HG03469 (cell line): ENCODE data around the gene CEP41.

ENCODE experiments used
- ATAC-seq: cut with Tn5 transposase; IDR thresholded peaks from one replicate; pipeline ENCODE4 v1.9.1; 2021; ENCODE audit warnings: mild to moderate bottlenecking, moderate library complexity, moderate number of reproducible peaks; ENCODE audit not compliant: unreplicated experiment

CEP41 gene

DNA sequence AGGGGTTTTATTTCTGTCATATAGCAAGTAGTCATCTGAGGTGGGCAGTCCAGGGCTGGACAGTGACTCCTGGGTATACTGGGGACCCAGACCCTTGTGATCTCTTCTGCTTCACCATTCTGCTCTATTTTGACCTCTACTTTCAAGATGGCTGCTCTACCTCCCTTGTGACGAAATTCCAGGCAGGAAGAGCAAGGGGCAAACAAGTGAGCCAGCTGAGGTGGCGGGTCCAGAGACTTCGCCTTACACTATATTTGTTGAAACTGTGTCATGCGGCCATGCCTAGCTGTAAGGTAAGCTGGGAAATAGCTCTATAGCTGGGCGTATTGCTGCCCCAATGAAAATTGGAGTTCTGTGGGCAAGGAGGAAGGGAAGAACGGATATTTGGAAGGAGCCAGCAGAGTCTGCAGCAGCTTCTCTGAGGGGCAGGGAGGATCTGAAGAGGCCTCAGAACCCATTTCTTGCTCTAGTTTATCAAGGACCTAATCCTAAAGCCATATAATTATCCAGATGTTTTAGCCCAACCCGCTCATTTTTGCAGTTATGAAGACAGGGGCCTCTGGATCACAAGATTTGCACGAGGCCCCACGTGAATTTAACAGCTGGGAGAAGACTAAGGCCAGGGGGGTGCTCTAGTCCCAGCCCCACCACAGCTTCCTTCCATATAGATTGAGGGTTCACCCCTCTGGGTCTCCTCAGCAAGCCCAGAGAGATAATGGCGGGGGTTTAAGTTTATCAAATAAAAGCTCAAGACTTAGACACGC is 68.2 kb downstream of the CEP41 start:
- ATAC-seq, result no peak

DNA sequence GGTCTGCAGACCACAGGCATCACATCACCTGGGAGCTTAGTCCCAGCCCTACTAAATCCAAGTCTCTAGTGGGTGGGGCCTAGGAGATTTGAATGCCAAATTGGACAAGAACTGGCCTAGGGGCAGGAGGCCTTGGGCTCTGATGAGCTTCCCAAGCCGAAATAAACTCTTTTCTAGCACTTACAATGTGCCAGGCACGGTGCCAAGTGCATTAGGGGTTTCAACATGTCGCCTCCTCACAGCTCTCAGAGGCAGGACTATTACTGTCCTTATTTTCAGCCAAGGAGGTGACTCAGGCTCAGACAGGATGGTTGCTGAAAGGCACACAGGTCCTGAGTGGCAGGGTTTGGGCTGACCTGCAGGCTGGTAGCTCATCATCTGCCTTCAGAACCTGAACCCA is 69.8 kb downstream of the CEP41 start:
- ATAC-seq, result no peak

DNA sequence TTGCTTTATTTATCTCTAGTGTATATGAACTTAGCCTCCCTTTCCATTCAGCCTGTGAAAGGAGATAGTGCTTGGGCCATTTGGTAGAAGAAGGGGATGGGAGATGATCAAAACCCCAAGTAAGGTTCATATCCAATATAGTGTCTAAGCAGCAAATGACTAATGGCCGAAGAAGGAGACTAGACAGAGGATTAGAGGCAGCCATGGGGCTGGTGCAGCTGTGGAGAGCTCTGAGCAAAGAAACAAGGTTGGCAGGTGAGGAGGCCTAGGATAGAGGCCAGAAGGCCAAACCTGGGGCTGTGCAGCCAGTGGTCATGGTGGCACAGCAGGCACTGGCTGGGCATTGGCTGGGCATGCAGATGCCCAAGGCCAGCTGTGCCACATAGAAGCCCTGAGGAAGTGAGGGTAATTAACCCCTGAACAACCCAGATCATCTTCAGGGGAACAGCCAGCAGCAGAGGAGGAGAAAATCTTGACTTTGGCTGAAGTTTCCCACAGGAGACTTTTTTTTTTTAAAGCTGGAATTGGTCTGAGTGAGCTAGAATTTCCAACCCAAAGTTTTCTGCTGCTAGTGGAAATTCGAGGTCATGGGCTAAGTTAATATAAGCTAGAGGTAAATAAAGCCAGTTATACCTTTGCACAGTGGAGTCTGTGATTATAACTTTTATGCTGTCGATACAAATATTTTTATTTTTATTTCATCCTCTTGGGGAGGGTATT is 70.8 kb downstream of the CEP41 start:
- ATAC-seq, result no peak

DNA sequence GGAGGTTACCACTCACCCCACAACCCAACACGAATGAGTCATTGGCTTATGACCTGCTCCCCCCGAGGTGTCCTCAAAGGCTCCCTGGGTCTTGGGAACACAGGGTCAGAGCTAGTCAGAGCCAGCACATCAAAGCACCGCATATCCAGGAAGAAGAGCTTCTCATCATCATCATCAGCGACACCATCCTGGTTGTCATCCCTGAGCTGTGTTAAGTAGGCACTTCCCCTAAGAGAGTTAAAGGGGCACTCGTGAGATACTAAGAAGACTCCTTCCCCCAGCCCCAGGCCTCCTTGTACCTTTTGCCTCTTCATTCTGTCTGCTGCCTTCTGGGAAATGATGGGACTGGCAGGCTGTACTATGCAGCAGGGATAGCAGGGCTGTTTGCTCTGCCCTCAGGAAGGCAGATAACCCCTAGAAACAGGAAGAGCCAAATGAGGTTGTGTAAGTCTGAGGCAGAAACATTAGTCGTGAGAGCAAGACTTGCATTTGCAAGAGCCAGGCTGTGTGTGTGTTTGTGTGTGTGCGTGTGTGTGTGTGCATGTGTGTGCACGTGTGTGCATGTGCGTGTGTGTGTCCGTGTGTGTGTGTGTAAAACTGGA is 71.6 kb downstream of the CEP41 start:
- no peak for ATAC-seq

DNA sequence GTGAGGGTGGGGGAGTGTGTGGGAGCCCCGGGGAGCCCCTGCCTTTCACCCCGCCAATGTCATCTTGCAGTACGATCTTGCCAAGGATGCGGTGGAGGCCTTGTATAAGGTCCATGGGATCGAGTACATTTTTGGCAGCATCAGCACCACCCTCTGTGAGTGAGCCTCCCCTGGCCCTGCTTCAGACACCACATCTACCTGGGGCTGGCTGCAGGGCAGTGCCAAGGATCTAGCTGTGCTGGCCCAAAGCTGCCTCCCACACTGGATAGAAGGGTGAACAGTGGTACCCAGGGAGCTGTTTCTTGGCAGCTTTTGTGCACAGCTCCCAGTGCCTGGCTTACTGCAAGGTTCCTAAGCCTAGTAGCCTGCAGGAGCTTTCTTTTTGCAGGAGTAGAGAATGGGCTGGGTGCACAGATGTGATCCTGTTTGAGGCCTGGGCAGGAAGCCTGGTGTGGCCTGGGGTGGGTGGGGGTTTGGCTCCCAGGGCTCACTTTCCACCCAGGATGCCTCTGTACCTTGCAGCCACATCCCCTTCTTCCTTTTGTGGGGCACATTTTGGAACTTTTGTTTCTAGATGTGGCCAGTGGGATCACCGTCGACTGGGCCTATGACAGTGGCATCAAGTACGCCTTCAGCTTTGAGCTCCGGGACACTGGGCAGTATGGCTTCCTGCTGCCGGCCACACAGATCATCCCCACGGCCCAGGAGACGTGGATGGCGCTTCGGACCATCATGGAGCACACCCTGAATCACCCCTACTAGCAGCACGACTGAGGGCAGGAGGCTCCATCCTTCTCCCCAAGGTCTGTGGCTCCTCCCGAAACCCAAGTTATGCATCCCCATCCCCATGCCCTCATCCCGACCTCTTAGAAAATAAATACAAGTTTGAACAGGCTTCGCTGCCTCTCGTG is 72.7 kb downstream of the CEP41 start:
- no peak for ATAC-seq

DNA sequence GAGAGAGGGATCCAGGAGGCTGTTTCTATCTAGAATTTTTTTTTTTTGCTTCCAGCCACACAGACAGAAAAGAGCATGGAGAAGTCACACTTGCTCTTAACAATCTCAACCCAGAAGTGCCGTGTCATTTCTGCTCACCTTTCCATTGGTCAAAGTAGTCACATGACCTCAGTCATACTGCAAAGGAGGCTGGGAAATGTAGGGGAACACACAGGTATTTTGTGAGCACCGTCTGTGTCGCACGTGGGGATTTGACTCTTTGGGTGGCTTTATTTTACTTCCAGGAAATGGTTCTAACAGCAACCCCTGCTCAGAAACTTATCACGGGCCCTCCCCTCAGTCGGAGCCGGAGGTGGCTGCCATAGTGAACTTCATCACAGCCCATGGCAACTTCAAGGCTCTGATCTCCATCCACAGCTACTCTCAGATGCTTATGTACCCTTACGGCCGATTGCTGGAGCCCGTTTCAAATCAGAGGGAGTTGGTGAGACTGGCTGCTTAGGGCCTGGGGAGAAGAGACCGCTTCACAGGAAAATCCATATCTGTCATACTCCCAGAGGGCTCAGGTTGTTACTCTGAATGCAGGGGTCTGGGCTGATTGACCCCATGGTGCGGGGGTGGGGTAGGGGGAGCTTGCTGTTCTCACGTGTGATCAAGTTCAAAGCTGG is 73.6 kb downstream of the CEP41 start:
- no peak for ATAC-seq

DNA sequence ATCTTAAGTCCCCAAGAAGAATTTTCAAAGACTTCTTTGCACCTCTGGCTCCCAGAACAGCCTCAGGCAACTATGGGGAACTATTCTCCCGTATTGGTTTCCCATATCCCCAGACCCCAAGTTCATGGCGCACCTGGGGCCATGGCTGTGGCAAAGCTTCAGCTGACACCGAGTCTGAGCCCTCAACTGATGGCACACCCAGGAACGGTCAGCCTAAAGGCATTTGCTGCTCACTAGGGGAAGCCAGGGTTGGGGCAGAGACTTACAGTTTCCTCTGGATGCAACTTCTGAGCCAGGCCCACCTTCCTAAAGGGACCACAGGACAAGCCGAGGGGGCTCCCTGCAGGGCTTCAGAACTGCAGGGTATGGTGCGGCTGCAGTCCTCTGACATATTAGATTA is 74.3 kb downstream of the CEP41 start:
- ATAC-seq, result no peak

DNA sequence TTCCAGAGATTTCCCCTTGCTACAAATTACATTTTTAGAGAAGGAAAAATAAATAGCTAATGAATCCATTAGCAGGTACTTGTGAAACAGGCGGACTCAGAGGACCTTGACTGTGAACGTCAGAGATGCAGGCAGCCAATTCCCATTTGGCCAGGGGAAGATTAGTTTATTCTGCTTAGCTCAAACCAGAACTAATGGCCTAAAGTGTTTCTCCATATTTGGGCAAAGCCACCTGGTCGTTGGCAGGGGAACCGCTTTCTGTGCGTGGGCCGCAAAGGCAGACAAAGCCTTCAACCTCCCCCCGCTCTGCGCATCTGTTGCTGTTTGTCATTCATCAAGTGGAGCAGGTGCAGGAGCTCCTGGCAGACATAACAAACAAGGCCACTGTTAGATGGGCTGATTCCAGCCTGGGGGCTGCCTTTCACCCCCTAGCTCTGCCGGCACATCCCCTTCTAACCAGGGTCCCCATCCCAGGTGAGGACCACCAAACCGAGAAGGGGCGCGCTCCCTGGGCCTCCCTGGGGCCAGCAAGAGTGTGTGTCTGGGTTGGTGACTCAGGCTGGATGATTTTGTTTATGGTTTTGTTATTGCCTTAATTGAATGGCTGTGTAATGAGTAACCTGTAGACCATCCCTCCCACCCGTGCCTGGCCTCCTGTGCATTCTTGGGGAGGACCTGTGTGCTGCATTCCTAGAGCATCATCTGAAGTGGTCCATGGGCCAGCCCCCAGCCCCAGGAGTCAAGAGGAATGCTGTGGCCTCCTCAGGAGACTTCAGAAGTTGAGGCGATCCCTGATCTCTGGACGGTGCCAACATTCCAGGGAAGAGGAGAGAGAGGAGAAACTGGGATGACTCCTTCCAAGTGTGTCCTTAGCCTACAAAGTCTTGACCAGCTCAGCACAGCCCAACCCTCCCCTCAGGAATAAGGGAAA is 75.0 kb downstream of the CEP41 start:
- ATAC-seq, result no peak

DNA sequence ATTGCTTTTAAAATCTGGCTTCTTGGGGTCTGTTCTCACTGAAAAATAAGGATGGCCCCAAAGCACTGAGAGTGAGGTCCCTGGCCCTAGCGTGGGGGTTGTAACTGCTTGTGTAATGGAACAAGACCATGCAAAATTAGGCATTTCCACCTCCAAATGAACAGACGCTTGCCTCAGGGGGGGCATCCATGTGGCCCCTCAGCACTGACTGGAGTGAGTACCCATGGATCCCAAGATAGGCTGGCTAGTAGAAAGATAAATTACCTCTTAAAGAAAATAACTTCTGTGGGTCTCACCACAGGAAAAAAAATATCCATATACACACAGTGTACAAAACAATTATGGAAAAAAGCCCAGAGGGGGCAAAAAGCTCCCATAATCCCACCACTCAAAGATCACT is 75.7 kb downstream of the CEP41 start:
- ATAC-seq, result no peak

DNA sequence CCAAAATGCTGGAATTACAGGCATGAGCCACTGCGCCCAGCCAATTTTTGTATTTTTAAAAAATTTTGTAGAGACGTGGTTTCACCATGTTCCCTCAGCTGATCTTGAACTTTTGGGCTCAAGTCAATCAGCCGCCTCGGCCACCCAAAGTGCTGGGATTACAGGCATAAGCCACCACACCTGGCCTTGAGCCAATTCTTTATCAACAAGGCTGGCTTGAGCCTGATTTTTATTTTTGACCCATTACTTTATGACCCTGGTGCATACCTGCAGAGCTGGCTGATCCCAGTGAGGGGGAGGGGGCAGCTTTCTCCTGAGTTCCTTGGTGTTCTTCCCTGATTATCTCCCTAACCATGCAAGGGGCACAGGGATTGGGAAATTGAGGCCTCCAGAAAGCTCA is 76.4 kb downstream of the CEP41 start:
- ATAC-seq, result no peak

DNA sequence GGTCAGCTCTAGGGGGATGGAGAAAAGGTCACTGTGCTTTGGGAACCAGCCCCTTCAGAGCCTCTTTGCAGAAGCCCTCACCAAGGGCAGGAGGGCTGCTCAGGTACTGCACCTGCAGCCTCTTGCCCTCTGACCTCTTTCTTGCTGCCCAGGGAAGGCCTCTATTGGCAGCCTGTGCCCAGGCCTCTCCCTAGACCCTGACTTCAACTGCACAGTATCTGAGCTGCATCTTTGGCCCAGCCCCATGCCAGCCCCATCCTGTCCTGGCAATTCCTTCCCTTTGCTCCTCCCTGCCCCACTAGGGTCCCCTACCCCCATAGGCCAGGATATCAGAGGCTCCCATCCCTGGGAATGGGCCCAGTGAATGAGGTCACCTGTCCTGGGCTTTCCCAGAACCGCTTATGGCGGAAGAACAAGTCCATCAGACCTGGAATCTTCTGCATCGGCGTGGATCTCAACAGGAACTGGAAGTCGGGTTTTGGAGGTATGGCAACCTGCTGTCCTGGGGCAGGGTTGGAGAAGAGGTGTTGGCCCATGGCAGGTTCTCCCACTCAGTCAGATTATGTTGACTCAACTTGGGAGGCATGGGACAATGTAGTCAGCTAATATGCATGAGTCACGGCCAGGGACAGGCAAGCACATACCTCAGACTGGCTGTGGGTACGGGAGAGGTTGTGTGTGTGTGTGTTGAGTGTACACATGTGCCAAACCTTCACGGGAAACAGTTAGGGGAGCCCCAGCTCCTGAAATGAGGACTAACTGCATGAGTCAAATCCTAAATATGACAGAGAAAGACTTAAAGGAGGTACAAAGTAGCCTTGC is 77.6 kb downstream of the CEP41 start:
- ATAC-seq, result no peak

DNA sequence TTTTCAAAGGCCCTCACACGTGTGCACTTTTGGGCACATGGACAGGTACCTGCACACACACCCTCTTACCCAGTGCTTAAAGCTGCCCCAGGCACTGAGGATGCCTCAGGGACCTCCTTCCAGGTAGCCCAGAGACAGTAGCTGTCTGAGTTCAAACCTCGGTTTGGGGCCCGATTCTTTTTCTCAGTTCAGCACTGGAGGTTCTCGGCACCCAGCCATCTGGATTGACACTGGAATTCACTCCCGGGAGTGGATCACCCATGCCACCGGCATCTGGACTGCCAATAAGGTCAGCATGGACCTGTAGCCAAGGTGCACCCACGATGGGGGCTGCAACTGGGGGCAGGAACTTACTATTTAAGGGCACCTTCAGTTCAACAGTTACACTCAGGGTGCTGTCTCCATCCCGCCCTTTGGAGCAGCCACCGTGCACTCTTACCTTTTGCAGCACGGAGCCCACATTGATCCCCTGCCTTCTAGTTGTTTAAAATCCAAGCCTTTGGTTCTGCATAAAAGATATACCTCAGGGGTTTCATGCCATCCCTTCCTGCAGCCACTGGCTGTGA is 78.5 kb downstream of the CEP41 start:
- ATAC-seq, result no peak

DNA sequence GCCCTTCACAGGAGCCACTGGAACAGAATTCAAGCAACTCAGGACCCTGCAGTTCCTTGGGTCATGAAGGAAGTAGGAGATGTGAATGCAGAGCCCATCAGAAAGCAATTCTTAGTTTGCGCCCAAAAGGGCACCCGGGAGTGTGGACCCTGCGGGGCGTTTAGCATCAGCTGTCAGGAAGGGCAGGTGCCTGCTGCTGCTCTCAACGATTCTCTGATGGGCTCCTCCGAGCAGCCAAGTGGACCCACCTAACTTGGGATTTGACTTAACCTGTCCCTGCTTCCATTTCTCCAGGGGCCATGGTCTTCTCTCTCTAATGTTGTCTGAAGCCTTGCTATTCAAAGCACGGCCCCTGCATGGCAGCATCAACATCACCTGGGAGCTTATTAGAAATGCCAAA is 79.1 kb downstream of the CEP41 start:
- ATAC-seq, result no peak

DNA sequence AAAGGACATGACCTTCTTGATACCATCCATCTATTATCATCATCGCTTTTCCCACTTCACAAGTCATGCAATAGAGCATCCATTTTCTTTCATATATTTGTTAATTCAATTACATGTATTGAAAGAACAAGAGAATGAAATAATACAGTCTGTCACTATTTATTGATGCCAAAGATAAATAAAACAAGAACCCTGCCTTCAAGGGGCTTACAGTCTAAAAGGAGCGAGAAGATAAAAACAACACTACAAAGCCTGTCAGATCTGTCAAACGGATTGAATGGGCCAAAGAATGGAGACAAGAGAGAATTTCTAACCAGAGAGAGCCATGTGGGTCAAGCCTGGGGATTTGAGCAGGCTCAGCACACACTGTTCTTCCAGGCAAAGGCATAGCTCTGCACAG is 80.3 kb downstream of the CEP41 start:
- no peak for ATAC-seq

DNA sequence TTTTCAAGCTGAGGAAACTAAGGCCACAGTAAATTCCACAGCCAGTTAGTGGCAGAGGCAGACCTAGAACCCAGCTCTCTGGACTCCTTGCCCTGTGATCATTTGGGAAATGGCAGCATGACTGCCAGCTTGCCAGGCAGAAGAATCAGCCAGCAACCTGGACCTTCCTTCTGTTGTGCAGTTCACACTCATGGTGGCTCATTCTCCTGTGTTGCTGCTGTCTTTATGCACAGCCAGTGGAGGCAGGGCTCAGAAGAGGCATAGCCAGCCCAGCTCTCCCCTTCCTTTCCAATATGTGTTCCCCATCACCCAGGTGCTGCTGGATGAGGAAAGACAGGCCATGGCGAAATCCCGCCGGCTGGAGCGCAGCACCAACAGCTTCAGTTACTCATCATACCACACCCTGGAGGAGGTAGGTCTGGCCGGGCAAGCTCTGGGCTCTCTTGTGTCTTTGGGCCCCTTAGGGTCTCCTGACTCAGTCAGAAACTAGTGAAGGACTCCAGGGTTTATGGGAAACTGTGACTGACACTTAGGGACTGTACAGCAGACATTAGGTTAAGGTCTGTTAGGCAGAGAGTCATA is 81.4 kb downstream of the CEP41 start:
- ATAC-seq, result no peak

DNA sequence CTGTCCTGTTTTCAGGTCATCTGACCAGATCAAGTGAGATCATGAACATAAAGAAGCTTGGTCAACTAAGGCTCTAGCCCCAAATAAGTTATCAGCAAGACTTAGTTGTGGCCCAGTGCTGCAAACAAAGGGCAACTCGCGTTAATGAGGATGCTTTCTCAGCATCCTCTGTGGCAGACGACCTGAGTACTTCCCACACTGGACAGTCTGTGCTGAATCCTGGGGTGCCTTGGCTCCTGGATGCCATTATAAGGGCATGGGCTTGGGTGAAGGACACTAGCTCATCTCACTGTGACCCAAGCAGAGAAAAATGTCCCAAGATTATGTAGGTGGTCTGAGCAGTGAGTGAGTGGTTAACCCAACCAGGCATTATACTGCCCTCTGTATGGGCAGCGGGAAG is 82.3 kb downstream of the CEP41 start:
- ATAC-seq, result no peak

DNA sequence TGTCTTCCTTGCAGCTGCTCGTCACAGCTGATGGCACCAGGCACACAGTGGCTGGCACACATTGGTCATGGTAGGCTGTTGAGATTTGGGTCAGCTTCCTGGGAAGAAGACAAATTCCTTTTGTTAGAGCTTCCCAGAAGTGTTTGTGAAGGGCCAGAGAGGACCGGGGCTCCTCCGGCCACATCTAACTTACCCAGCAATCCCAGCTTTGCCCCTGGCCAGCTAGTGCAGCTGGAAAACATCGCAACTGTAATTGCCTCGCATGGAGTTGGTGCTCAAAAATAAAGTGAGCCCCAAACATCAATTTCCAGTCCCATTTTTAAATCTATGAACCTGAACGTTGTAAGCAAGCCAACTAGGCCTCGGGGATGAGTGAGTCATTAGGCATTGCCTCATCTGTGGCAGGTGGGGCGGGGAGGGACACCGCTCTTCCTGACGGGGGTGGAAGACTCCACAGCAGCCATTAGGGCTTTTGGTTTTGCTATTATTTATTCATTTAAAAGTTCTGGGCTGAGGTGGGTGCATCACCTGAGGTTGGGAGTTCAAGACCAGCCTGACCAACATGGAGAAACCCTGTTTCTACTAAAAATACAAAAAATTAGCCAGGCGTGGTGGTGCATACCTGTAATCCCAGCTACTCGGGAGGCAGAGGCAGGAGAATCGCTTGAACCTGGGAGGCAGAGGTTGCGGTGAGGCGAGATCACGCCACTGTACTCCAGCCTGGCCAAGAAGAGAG is 83.8 kb downstream of the CEP41 start:
- ATAC-seq, result no peak
